GM19239 (cell line): ENCODE data around the gene PRR35.

Source experiments
- DNase-seq: peaks from one replicate; pipeline ENCODE4 v3.0.0; 2011; ENCODE audit warnings: low spot score; ENCODE audit not compliant: insufficient read length
- FAIRE-seq: peaks from 2 replicates; lab custom pipeline; 2011; peaks lifted over from hg19 to GRCh38; lab: Jason Lieb, UNC

The PRR35 gene

GRCh38 chr16:527015-527903, 32.9 kb upstream of the PRR35 start, which contains the start of gene CAPN15:
TSS of gene CAPN15 (plus strand) at chr16:527712. CDS start at chr16:546839, 19,127 bp downstream.
- FAIRE-seq (peak; percentile 78), DNase-seq (peak; percentile 92)

GRCh38 chr16:528111-529011, 31.8 kb upstream of the PRR35 start:
- FAIRE-seq (no peak), DNase-seq (no peak)

- DNase-seq (no peak), FAIRE-seq (no peak)
These were observed 31.1 kb upstream of the PRR35 start for GRCh38 chr16:529012-529575.

GRCh38 chr16:530111-530817, 29.9 kb upstream of the PRR35 start:
- DNase-seq (no peak), FAIRE-seq (no peak)

GRCh38 chr16:531494-532125, 28.6 kb upstream of the PRR35 start:
- DNase-seq (no peak), FAIRE-seq (no peak)

- FAIRE-seq (no peak), DNase-seq (no peak)
These were observed 26.6 kb upstream of the PRR35 start for GRCh38 chr16:533391-534123.

GRCh38 chr16:534135-534534, 26.1 kb upstream of the PRR35 start:
- no peak for DNase-seq
- FAIRE-seq = no peak

GRCh38 chr16:534856-535445, 25.2 kb upstream of the PRR35 start:
- DNase-seq (no peak), FAIRE-seq (no peak)

- DNase-seq (no peak), FAIRE-seq (no peak)
These were observed 24.5 kb upstream of the PRR35 start for GRCh38 chr16:535446-536405.

- FAIRE-seq = no peak
- no peak for DNase-seq
These were observed 23.4 kb upstream of the PRR35 start for GRCh38 chr16:536746-537145.

- FAIRE-seq (no peak), DNase-seq (no peak)
These were observed 22.5 kb upstream of the PRR35 start for GRCh38 chr16:537415-538335.

- no peak for DNase-seq
- FAIRE-seq = no peak
These were observed 20.2 kb upstream of the PRR35 start for GRCh38 chr16:539901-540530.

GRCh38 chr16:540645-541340, 19.4 kb upstream of the PRR35 start:
- FAIRE-seq (no peak), DNase-seq (no peak)

- DNase-seq = no peak
- no peak for FAIRE-seq
These were observed 16.7 kb upstream of the PRR35 start for GRCh38 chr16:543301-544164.

GRCh38 chr16:544517-544916, 15.7 kb upstream of the PRR35 start:
- no peak for DNase-seq
- FAIRE-seq = no peak
